ENCODE data around the gene PLCB1.

DNA sequence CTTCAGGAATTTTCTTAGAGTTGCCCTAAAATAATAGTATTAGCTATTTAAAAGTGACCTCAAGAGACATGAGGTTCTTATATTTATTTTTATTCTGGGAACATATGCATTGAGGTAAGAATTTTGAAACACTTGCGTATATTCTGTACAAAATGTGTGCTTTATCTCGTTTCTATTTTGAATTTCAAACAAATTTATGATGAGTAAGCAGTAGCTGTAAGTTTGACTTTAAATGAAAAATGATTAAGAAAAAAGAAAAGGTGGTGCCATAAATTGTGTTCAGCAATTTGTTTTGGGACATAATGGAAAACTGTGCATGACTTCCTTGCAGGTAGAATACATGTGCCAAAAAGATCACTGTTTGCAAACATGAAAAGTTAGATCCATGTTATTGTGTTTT, 503.8 kb downstream of the PLCB1 start:
- TF ChIP-seq, protein P1, sequence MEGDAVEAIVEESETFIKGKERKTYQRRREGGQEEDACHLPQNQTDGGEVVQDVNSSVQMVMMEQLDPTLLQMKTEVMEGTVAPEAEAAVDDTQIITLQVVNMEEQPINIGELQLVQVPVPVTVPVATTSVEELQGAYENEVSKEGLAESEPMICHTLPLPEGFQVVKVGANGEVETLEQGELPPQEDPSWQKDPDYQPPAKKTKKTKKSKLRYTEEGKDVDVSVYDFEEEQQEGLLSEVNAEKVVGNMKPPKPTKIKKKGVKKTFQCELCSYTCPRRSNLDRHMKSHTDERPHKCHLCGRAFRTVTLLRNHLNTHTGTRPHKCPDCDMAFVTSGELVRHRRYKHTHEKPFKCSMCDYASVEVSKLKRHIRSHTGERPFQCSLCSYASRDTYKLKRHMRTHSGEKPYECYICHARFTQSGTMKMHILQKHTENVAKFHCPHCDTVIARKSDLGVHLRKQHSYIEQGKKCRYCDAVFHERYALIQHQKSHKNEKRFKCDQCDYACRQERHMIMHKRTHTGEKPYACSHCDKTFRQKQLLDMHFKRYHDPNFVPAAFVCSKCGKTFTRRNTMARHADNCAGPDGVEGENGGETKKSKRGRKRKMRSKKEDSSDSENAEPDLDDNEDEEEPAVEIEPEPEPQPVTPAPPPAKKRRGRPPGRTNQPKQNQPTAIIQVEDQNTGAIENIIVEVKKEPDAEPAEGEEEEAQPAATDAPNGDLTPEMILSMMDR (IDR thresholded peaks at IDR 0.05; ENCODE audit: low read depth, low read length) = no peak
- no peak for TF ChIP-seq POLR2A (IDR thresholded peaks at IDR 0.05; ENCODE audit: extremely low read depth, insufficient read length)
- TF ChIP-seq, protein P2, sequence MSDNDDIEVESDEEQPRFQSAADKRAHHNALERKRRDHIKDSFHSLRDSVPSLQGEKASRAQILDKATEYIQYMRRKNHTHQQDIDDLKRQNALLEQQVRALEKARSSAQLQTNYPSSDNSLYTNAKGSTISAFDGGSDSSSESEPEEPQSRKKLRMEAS (IDR thresholded peaks at IDR 0.05; ENCODE audit: low read depth, low read length) = no peak
